CD4-positive, CD25-positive, alpha-beta regulatory T cell (primary cell): ENCODE results near the gene MGAT4C. TPM values are rescaled to one million over a fixed set of nuclear protein-coding genes. Genes with fewer than 3 reads are reported as not detected.

Experiments
- ATAC-seq, 2 donors: fragments of 150-1000 bp; cut with Tn5 transposase; one replicate each; pipeline ENCODE4 v1.10.0; 2021; ENCODE audit warnings: low read depth in 2 of 2, moderate number of reproducible peaks in 2 of 2, moderate library complexity in 1 of 2
- DNase-seq, 3 donors: peaks; one replicate each; pipeline versions ENCODE4 v3.0.0 to v3.0.0-alpha.2; 2012 to 2022; ENCODE audit warnings: mixed read lengths in 1 of 3
- H3K27ac ChIP-seq: one replicate; pipeline ENCODE4 v1.7.0; 2013; ENCODE audit warnings: mild to moderate bottlenecking, low read length; ENCODE audit not compliant: insufficient read depth, poor library complexity, severe bottlenecking
- H3K27me3 ChIP-seq: one replicate; pipeline ENCODE4 v1.7.0; 2013; ENCODE audit warnings: low read length; ENCODE audit not compliant: control insufficient read depth, insufficient read depth
- H3K36me3 ChIP-seq: one replicate; pipeline ENCODE4 v1.7.0; 2013; ENCODE audit warnings: mild to moderate bottlenecking, low read length, moderate library complexity; ENCODE audit not compliant: control insufficient read depth, insufficient read depth
- H3K4me1 ChIP-seq: 2 replicates; pipeline ENCODE4 v1.7.0; 2013; ENCODE audit warnings: mild to moderate bottlenecking, low read length; ENCODE audit not compliant: insufficient read depth, control insufficient read depth, poor library complexity, severe bottlenecking
- H3K4me3 ChIP-seq: one replicate; pipeline ENCODE4 v1.7.0; 2013; ENCODE audit warnings: low read depth, mild to moderate bottlenecking, low read length, moderate library complexity
- H3K9me3 ChIP-seq, 2 experiments: 1 replicate in 1 of 2; 2 replicates in 1 of 2; pipeline ENCODE4 v1.7.0; 2013; ENCODE audit warnings: low read length in 2 of 2, mild to moderate bottlenecking in 1 of 2, moderate library complexity in 1 of 2; ENCODE audit not compliant: control insufficient read depth in 2 of 2
- H3K27ac Mint-ChIP-seq, 3 donors: one replicate each; pipeline ENCODE4 v1.8.0; 2020 to 2022; ENCODE audit warnings: mild to moderate bottlenecking in 3 of 3, mixed read lengths in 3 of 3, moderate library complexity in 2 of 3
- H3K27me3 Mint-ChIP-seq: one replicate; pipeline ENCODE4 v1.8.0; 2022; ENCODE audit warnings: mild to moderate bottlenecking, mixed read lengths
- H3K36me3 Mint-ChIP-seq: one replicate; pipeline ENCODE4 v1.8.0; 2020; ENCODE audit warnings: mixed read lengths
- H3K4me1 Mint-ChIP-seq, 4 donors: one replicate each; pipeline ENCODE4 v1.8.0; 2020 to 2022; ENCODE audit warnings: mixed read lengths in 4 of 4, mild to moderate bottlenecking in 1 of 4
- H3K4me3 Mint-ChIP-seq, 4 donors: one replicate each; pipeline ENCODE4 v1.8.0; 2020 to 2022; ENCODE audit warnings: mild to moderate bottlenecking in 4 of 4, mixed read lengths in 4 of 4, moderate library complexity in 3 of 4
- H3K9me3 Mint-ChIP-seq, 7 donors: one replicate each; pipeline ENCODE4 v1.8.0; 2020 to 2022; ENCODE audit warnings: mixed read lengths in 7 of 7, mild to moderate bottlenecking in 3 of 7, moderate library complexity in 2 of 7
- polyA plus RNA-seq, 4 donors: library from polyadenylated mRNA; unstranded; fragments of 300-500 nt; fragmentation: Illumina TruSeq; gene quantifications; one replicate each; pipeline ENCODE4 v1.2.3, GENCODE V29; 2021
- total RNA-seq: library from RNA; stranded (reverse); gene quantifications from one replicate; pipeline ENCODE4 v1.2.3, GENCODE V29; 2022

MGAT4C gene
- total and polyA plus RNA-seq, 5 donors from 2014 or later: not detected

DNA sequence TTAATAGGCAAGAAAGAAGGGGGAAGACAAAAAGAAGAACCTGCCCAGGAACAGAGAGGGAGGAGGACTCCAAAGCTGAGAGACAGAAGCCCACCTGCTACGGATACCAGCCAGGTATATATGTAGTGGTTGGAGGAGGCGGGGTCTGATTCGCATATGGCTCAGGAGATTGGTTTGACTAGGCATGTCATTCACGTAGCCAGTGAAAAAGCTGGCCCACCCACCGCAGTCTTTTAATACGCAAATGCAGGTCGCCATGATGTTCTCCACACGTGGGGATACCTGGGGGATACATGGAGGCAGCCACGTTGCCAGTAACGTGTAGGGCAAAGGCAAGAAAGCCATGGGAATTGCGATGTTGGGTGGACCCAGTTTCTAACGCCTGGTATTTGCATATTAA lies 308.9 kb downstream of the MGAT4C start:
- Mint-ChIP-seq H3K4me3 (no peak overlapping the region), H3K27me3 (no peaks in the 10 kb centered on the region)

DNA sequence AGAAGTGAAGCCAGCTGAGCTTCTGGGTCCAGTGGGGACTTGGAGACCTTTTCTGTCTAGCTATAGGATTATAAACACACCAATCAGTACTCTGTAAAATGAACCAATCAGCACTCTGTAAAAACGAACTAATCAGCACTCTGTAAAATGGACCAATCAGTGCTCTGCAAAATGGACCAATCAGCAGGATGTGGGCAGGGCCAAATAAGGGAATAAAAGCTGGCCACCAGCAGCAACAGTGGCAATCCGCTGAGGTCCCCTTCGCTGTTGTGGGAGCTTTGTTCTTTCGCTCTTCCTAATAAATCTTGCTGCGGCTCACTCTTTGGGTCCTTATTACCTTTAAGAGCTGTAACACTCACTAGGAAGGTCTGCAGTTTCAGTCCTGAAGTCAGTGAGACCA lies 309.8 kb downstream of the MGAT4C start:
- ATAC-seq: no peak
- no peak overlapping the region for H3K4me3 ChIP-seq
- no peak overlapping the region for H3K27ac Mint-ChIP-seq
- peaks cover 0 to 9% (median 3%) of the 10 kb centered on the region in 7 donors for H3K9me3 Mint-ChIP-seq
- H3K36me3 Mint-ChIP-seq: no peaks in the 10 kb centered on the region
- no peaks in the 10 kb centered on the region for H3K4me1 ChIP-seq
- H3K27me3 ChIP-seq: no peaks in the 10 kb centered on the region
- H3K36me3 ChIP-seq: no peaks in the 10 kb centered on the region
- no peaks in the 10 kb centered on the region for H3K9me3 ChIP-seq
- no peak overlapping the region for H3K4me3 Mint-ChIP-seq
- DNase-seq: no peak
- H3K27me3 Mint-ChIP-seq: no peaks in the 10 kb centered on the region
- no peak overlapping the region for H3K27ac ChIP-seq
- H3K4me1 Mint-ChIP-seq: no peaks in the 10 kb centered on the region

More for the DNA sequence above, 308.9 kb downstream of the MGAT4C start:
- DNase-seq (no peak), ATAC-seq (no peak)
- Mint-ChIP-seq H3K36me3 (no peaks in the 10 kb centered on the region), H3K4me1 (no peaks in the 10 kb centered on the region), H3K27ac (no peak overlapping the region), H3K9me3 (peaks cover 0 to 9% (median 2%) of the 10 kb centered on the region in 7 donors)
- H3K36me3 ChIP-seq: no peaks in the 10 kb centered on the region
- no peaks in the 10 kb centered on the region for H3K27me3 ChIP-seq
- no peak overlapping the region for H3K27ac ChIP-seq
- no peaks in the 10 kb centered on the region for H3K4me1 ChIP-seq
- no peaks in the 10 kb centered on the region for H3K9me3 ChIP-seq
- no peak overlapping the region for H3K4me3 ChIP-seq

DNA sequence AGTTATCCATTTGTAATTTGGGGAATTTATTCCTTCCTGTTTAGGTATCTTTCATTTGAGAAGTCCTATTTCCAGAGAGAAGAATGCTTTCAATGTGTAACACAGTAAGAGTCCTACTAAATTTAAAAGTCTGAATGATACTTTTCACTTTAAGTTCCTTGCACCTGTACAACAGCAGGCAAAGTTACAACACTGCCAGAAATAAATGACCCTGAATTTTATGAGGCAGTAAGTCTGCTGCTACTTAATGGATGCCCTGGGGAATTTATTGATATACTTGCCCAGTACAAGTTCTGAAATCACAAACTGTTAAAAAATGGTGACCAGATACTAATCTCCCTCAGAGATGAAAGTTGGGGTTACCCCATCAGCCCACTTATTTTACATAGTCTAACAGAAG lies 329.0 kb downstream of the MGAT4C start:
- ATAC-seq: no peak
- H3K36me3 Mint-ChIP-seq: no peaks in the 10 kb centered on the region
- H3K27me3 Mint-ChIP-seq: no peaks in the 10 kb centered on the region
- Histone ChIP-seq H3K4me3 (no peak overlapping the region), H3K27ac (no peak overlapping the region), H3K4me1 (no peaks in the 10 kb centered on the region), H3K36me3 (no peaks in the 10 kb centered on the region), H3K9me3 (no peaks in the 10 kb centered on the region), H3K27me3 (no peaks in the 10 kb centered on the region)
- H3K27ac Mint-ChIP-seq: no peak overlapping the region
- H3K4me3 Mint-ChIP-seq: no peak overlapping the region
- peaks cover 0 to 2% (median 0%) of the 10 kb centered on the region in 7 donors for H3K9me3 Mint-ChIP-seq
- DNase-seq: no peak
- no peaks in the 10 kb centered on the region for H3K4me1 Mint-ChIP-seq

DNA sequence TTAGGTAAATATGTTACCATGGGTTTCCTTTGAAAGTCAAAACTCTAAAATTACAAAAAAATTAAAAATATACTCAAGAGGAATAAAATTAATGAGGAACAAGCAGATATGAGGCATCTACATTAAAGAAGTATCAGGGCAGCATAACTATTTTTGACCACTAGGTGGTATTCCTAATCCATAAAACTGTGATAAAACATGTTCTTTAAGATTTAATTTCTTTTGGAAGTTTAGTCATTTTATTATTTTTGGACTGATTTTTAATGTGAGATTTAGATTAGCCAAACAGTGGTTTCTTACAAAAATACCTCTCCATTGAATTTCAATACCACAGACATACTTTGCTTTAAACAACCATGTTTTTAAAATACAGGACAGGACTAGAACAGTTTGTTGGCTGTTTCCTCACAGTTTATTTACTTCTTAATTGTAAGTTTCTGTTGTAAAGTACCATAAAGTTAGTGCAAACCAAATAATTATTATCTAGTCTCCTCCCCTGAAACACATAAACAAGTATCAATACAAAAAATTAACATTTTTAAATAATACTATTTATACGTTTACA lies 332.3 kb downstream of the MGAT4C start:
- Mint-ChIP-seq H3K27ac (no peak overlapping the region), H3K27me3 (no peaks in the 10 kb centered on the region), H3K9me3 (peaks cover 0 to 2% (median 0%) of the 10 kb centered on the region in 7 donors), H3K4me3 (no peak overlapping the region), H3K36me3 (no peaks in the 10 kb centered on the region), H3K4me1 (no peaks in the 10 kb centered on the region)
- no peaks in the 10 kb centered on the region for H3K27me3 ChIP-seq
- no peak for ATAC-seq
- no peaks in the 10 kb centered on the region for H3K4me1 ChIP-seq
- H3K27ac ChIP-seq: no peak overlapping the region
- no peak overlapping the region for H3K4me3 ChIP-seq
- H3K36me3 ChIP-seq: no peaks in the 10 kb centered on the region
- DNase-seq: peak in 1 of 3 donors; percentile 1
- no peaks in the 10 kb centered on the region for H3K9me3 ChIP-seq

DNA sequence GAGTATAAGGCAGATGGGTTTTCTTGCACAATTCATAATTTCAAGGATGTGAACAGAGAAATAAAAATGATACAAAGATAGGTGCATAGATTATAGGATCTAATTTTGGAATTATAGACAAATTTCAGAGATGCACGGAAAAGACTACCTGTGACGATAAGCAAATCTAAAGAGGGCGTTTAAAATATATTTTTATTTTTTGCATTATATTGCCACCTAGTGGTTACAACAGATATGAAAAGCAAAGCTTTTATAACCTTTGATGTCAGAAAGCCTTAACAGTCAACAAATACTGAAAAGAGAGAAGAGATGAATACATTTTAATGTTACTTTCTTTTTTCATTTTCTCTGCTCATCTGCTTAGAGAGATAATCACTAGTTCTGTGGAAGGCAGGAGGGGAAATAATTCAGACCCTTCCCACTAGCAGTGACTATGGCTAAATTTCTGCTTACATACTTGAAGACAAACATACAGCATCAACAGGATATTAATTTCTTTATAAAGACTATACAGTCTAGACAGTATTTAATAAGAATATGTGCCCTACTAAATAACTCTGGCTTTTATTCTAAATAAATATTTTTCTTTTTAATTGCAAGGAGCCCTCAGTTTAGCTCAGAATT lies 335.8 kb downstream of the MGAT4C start:
- DNase-seq: peak in 2 of 3 donors; percentile 12 to 23

More for the DNA sequence above, 335.8 kb downstream of the MGAT4C start:
- H3K4me1 Mint-ChIP-seq: no peaks in the 10 kb centered on the region
- H3K27ac Mint-ChIP-seq: no peak overlapping the region
- H3K4me3 Mint-ChIP-seq: no peak overlapping the region
- Histone ChIP-seq H3K27me3 (no peaks in the 10 kb centered on the region), H3K9me3 (no peaks in the 10 kb centered on the region), H3K4me1 (no peaks in the 10 kb centered on the region), H3K36me3 (no peaks in the 10 kb centered on the region), H3K4me3 (no peak overlapping the region), H3K27ac (no peak overlapping the region)
- no peaks in the 10 kb centered on the region for H3K27me3 Mint-ChIP-seq
- peaks cover 0 to 2% (median 0%) of the 10 kb centered on the region in 7 donors for H3K9me3 Mint-ChIP-seq
- no peak for ATAC-seq
- no peaks in the 10 kb centered on the region for H3K36me3 Mint-ChIP-seq
